ENCODE results near the gene ARMC5.
"Not testable (repeated sequence)": the region's sequence is repeated elsewhere in the genome, so short reads cannot be mapped to it uniquely, and the experiment has no call there.

Gene ARMC5

GRCh38 chr16:31435341-31436220 lies 23.7 kb upstream of the ARMC5 start:
- DNase-seq = no peak

GRCh38 chr16:31436221-31437045 lies 22.9 kb upstream of the ARMC5 start:
- DNase-seq = no peak

GRCh38 chr16:31438414-31438813 lies 20.9 kb upstream of the ARMC5 start:
- no peak for DNase-seq

- not testable (repeated sequence) for DNase-seq
These were observed 20.3 kb upstream of the ARMC5 start for GRCh38 chr16:31439023-31439422.

- no peak for DNase-seq
These were observed 19.8 kb upstream of the ARMC5 start for GRCh38 chr16:31439519-31439918.

GRCh38 chr16:31440516-31441184 lies 18.7 kb upstream of the ARMC5 start:
- DNase-seq = no peak

GRCh38 chr16:31441956-31442355 lies 17.3 kb upstream of the ARMC5 start:
- no peak for DNase-seq

GRCh38 chr16:31445931-31446330 lies 13.4 kb upstream of the ARMC5 start:
- not testable (repeated sequence) for DNase-seq

- DNase-seq = no peak
These were observed 8.1 kb upstream of the ARMC5 start for GRCh38 chr16:31451201-31451600.

GRCh38 chr16:31451681-31452351 lies 7.5 kb upstream of the ARMC5 start:
- DNase-seq = peak; percentile 10 to 60

- no peak for DNase-seq
These were observed 6.6 kb upstream of the ARMC5 start for GRCh38 chr16:31452631-31453106.

GRCh38 chr16:31453255-31454204 lies 5.8 kb upstream of the ARMC5 start:
- no peak for DNase-seq

GRCh38 chr16:31455601-31456314 lies 3.5 kb upstream of the ARMC5 start:
- DNase-seq = no peak

GRCh38 chr16:31456988-31457360 lies 2.3 kb upstream of the ARMC5 start:
- no peak for DNase-seq

- DNase-seq = no peak
These were observed 1.0 kb upstream of the ARMC5 start for GRCh38 chr16:31458073-31458843.

- DNase-seq = peak; percentile 96 to 99
These were observed 633 bp downstream of the ARMC5 start for GRCh38 chr16:31459687-31460581.

GRCh38 chr16:31460582-31461002 lies 1.3 kb downstream of the ARMC5 start:
- DNase-seq = peak in 1 of 2 experiments; percentile 37

GRCh38 chr16:31461201-31461920 lies 2.1 kb downstream of the ARMC5 start:
- no peak for DNase-seq

All from NCI-H446 (cell line).